Astrocyte (in vitro differentiated cells and primary cell): ENCODE results near the gene TMEM79. TPM values are rescaled to one million over a fixed set of nuclear protein-coding genes. Genes with fewer than 3 reads are reported as not detected.

ENCODE experiments used
- DNase-seq: peaks from one replicate; pipeline ENCODE4 v3.0.0-alpha.2; 2010; ENCODE audit warnings: low read depth
- FAIRE-seq: peaks from 2 replicates; lab custom pipeline; 2011; peaks lifted over from hg19 to GRCh38; lab: Jason Lieb, UNC
- H2AFZ ChIP-seq: 2 replicates; pipeline ENCODE4 v1.6.0; 2012; ENCODE audit warnings: low read depth, low read length, inconsistent platforms
- H3K27ac ChIP-seq: 2 replicates; pipeline ENCODE4 v1.5.1; 2011; ENCODE audit warnings: low read depth, low read length, inconsistent platforms
- H3K27me3 ChIP-seq: 2 replicates; pipeline ENCODE4 v1.6.0; 2011; ENCODE audit warnings: low read length, inconsistent platforms; ENCODE audit not compliant: insufficient read depth
- H3K36me3 ChIP-seq: 2 replicates; pipeline ENCODE4 v1.5.1; 2011; ENCODE audit warnings: low read length, inconsistent platforms; ENCODE audit not compliant: insufficient read depth
- H3K4me1 ChIP-seq: 2 replicates; pipeline ENCODE4 v1.5.1; 2011; ENCODE audit warnings: low read length, inconsistent platforms; ENCODE audit not compliant: insufficient read depth
- H3K4me2 ChIP-seq: 2 replicates; pipeline ENCODE4 v1.6.0; 2012; ENCODE audit warnings: low read length, inconsistent platforms
- H3K4me3 ChIP-seq: 2 replicates; pipeline ENCODE4 v1.5.1; 2011; ENCODE audit warnings: low read depth, mild to moderate bottlenecking, low read length, inconsistent platforms; ENCODE audit not compliant: insufficient read depth
- H3K79me2 ChIP-seq: 2 replicates; pipeline ENCODE4 v1.6.0; 2012; ENCODE audit warnings: mild to moderate bottlenecking, low read length, inconsistent platforms; ENCODE audit not compliant: insufficient read depth
- H3K9ac ChIP-seq: 2 replicates; pipeline ENCODE4 v1.6.0; 2012; ENCODE audit warnings: mild to moderate bottlenecking, low read length, inconsistent platforms
- H3K9me3 ChIP-seq: 2 replicates; pipeline ENCODE4 v1.5.1; 2012; ENCODE audit warnings: low read depth, mild to moderate bottlenecking, low read length, inconsistent platforms; ENCODE audit not compliant: insufficient read depth
- H4K20me1 ChIP-seq: 2 replicates; pipeline ENCODE4 v1.6.0; 2012; ENCODE audit warnings: low read length, inconsistent platforms; ENCODE audit not compliant: insufficient read depth
- H3K27ac Mint-ChIP-seq: one replicate; pipeline ENCODE4 v1.8.0; 2021; ENCODE audit warnings: mild to moderate bottlenecking, mixed read lengths; ENCODE audit not compliant: unreplicated experiment
- H3K27me3 Mint-ChIP-seq: one replicate; pipeline ENCODE4 v1.8.0; 2021; ENCODE audit warnings: low read depth, mixed read lengths; ENCODE audit not compliant: unreplicated experiment
- H3K36me3 Mint-ChIP-seq: one replicate; pipeline ENCODE4 v1.8.0; 2021; ENCODE audit warnings: low read depth, mixed read lengths; ENCODE audit not compliant: unreplicated experiment
- H3K4me1 Mint-ChIP-seq: one replicate; pipeline ENCODE4 v1.8.0; 2021; ENCODE audit warnings: low read depth, mixed read lengths; ENCODE audit not compliant: unreplicated experiment
- H3K4me3 Mint-ChIP-seq: one replicate; pipeline ENCODE4 v1.8.0; 2021; ENCODE audit warnings: mild to moderate bottlenecking, moderate library complexity, mixed read lengths; ENCODE audit not compliant: unreplicated experiment
- H3K9me3 Mint-ChIP-seq: one replicate; pipeline ENCODE4 v1.8.0; 2021; ENCODE audit warnings: mild to moderate bottlenecking, mixed read lengths; ENCODE audit not compliant: unreplicated experiment
- CTCF ChIP-seq: IDR thresholded peaks from 2 replicates; pipeline ENCODE4 v1.5.1; 2011; ENCODE audit warnings: low read depth, mild to moderate bottlenecking, inconsistent platforms, low read length, moderate library complexity; ENCODE audit not compliant: insufficient read depth
- EZH2 ChIP-seq: IDR thresholded peaks from 2 replicates; pipeline ENCODE4 v1.6.1; 2012; ENCODE audit warnings: mild to moderate bottlenecking, low read length, inconsistent platforms; ENCODE audit not compliant: insufficient read depth
- total RNA-seq: library from RNA; stranded (reverse); gene quantifications from 2 replicates; pipeline ENCODE4 v1.2.1, GENCODE V29; 2021

TMEM79 gene
- total RNA-seq, 1 donor from 2014 or later = 3.0 TPM

DNA sequence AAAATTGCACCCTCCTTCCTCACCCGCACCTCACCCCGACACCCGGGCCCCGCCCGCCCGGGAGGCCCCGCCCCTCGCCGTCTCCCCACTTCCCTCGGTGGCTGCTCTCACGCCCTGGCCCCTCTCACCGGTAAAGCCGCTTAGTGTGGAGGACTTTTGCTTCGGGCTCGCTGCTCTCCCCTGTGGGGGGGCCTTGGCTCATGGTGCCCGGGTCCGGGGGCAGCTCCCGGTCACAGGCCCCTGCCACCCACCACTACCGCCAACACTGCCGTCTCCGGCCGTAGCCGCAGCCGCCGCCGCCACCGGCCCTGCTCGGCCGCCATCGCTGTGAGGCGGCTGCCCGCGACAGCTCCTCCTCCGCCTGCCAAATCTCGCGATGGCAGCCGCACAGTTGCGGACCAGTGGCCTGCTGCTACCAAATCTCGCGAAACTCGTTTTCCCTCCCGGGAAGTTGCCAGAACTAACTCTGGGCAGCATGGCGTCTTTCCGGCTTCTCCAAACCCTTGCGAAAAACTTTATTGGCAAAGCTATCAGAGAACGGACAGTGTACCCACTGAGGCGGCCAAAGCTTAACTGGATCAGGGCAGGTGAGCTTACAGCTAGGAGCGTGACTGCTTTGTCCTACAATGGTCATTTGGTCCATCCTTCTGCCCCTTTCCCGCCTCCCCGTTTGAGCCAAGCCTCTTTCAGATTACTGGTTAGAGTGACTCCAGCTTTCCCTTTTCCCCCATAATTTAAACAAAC is 1.5 kb upstream of the TMEM79 start, which contains the start of gene SMG5:
Gene SMG5 (minus strand): TSS at position 347 of the 744 bp plus-strand sequence. CDS start 145 bp downstream, at position 202.
- Histone ChIP-seq H3K27me3 (no peaks in the 10 kb centered on the region), H3K9me3 (no peaks in the 10 kb centered on the region), H3K4me2 (peak within 1 kb of the TSS; percentile 97), H3K4me3 (peak within 1 kb of the TSS; percentile 87), H4K20me1 (peaks cover 46% of the 10 kb centered on the region), H3K36me3 (peaks cover 11% of the 10 kb centered on the region), H2AFZ (peak within 1 kb of the TSS; percentile 83), H3K79me2 (peaks cover 54% of the 10 kb centered on the region), H3K27ac (peak within 1 kb of the TSS; percentile 80), H3K9ac (peak within 1 kb of the TSS; percentile 96), H3K4me1 (peaks cover 17% of the 10 kb centered on the region)
- Mint-ChIP-seq H3K4me1 (peaks cover 17% of the 10 kb centered on the region), H3K4me3 (peak within 1 kb of the TSS; percentile 94), H3K27ac (peak within 1 kb of the TSS; percentile 88), H3K9me3 (no peaks in the 10 kb centered on the region), H3K27me3 (no peaks in the 10 kb centered on the region), H3K36me3 (peaks cover 7% of the 10 kb centered on the region)
- TF ChIP-seq EZH2 (no peak), CTCF (no peak)
- DNase-seq (peak; percentile 97), FAIRE-seq (no peak)

- peaks cover 1% of the 10 kb centered on the region for H3K36me3 Mint-ChIP-seq
- FAIRE-seq = no peak
- H3K9me3 Mint-ChIP-seq = no peaks in the 10 kb centered on the region
- peak overlapping the region; percentile 88 for H3K27ac Mint-ChIP-seq
- peak overlapping the region; percentile 96 for H3K9ac ChIP-seq
- no peaks in the 10 kb centered on the region for H3K27me3 ChIP-seq
- peaks cover 37% of the 10 kb centered on the region for H4K20me1 ChIP-seq
- peaks cover 4% of the 10 kb centered on the region for H3K36me3 ChIP-seq
- no peaks in the 10 kb centered on the region for H3K9me3 ChIP-seq
- peaks cover 47% of the 10 kb centered on the region for H3K79me2 ChIP-seq
- H2AFZ ChIP-seq = peak overlapping the region; percentile 83
- peaks cover 17% of the 10 kb centered on the region for H3K4me1 Mint-ChIP-seq
- H3K4me2 ChIP-seq = peak overlapping the region; percentile 97
- TF ChIP-seq CTCF (no peak), EZH2 (no peak)
- DNase-seq = no peak
- H3K27ac ChIP-seq = peak overlapping the region; percentile 80
- peak overlapping the region; percentile 94 for H3K4me3 Mint-ChIP-seq
- H3K4me1 ChIP-seq = peaks cover 17% of the 10 kb centered on the region
- peak overlapping the region; percentile 87 for H3K4me3 ChIP-seq
- H3K27me3 Mint-ChIP-seq = no peaks in the 10 kb centered on the region
These were observed 604 bp upstream of the TMEM79 start for GRCh38 chr1:156283521-156283920.

DNA sequence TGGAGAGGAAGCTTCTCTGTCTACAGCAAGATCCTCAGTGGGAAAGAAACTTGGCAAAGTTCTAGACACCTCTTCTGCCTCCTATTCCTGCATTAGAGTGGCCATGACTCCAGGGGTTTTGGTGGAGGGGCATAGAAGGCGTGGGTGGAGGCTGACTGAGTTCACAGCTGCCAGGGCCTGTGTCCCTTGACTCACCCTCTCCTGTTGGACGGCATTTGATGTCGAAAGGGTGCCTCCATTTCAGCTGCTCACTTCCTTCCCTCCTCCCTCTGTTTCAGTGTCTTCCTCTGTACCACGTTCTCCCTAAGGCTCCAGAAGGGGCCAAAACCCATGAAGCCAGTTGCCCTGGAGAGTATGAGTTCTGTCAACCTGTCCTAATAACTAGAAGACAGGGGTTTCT is 632 bp downstream of the TMEM79 start:
- Mint-ChIP-seq H3K27me3 (no peaks in the 10 kb centered on the region), H3K9me3 (no peaks in the 10 kb centered on the region), H3K4me3 (peak overlapping the region; percentile 34), H3K36me3 (peaks cover 7% of the 10 kb centered on the region), H3K4me1 (peaks cover 17% of the 10 kb centered on the region), H3K27ac (no peak overlapping the region)
- peaks cover 35% of the 10 kb centered on the region for H3K79me2 ChIP-seq
- H4K20me1 ChIP-seq = peaks cover 25% of the 10 kb centered on the region
- no peaks in the 10 kb centered on the region for H3K27me3 ChIP-seq
- TF ChIP-seq CTCF = no peak
- H3K4me3 ChIP-seq = no peak overlapping the region
- no peak overlapping the region for H3K27ac ChIP-seq
- no peaks in the 10 kb centered on the region for H3K36me3 ChIP-seq
- no peak for FAIRE-seq
- H3K9ac ChIP-seq = no peak overlapping the region
- no peak for DNase-seq
- H3K4me1 ChIP-seq = peaks cover 17% of the 10 kb centered on the region
- no peaks in the 10 kb centered on the region for H3K9me3 ChIP-seq
- no peak overlapping the region for H3K4me2 ChIP-seq
- H2AFZ ChIP-seq = no peak overlapping the region
